LNCaP clone FGC (cell line): Measurements from ENCODE around the gene SLC19A1.

Experiments used
- DNase-seq: peaks from one replicate; pipeline ENCODE4 v3.0.0-alpha.2; 2011; ENCODE audit warnings: low read depth
- H3K4me3 ChIP-seq: 2 replicates; pipeline ENCODE4 v1.5.1; 2011; ENCODE audit warnings: mild to moderate bottlenecking, low read depth, low read length, control low read depth
- TF ChIP-seq, protein P1 (sequence below): IDR thresholded peaks from 2 replicates; pipeline ENCODE4 v1.5.1; 2012; ENCODE audit warnings: mild to moderate bottlenecking; ENCODE audit not compliant: control insufficient read depth, insufficient read depth; ENCODE audit errors: extremely low read depth

Gene SLC19A1

DNA sequence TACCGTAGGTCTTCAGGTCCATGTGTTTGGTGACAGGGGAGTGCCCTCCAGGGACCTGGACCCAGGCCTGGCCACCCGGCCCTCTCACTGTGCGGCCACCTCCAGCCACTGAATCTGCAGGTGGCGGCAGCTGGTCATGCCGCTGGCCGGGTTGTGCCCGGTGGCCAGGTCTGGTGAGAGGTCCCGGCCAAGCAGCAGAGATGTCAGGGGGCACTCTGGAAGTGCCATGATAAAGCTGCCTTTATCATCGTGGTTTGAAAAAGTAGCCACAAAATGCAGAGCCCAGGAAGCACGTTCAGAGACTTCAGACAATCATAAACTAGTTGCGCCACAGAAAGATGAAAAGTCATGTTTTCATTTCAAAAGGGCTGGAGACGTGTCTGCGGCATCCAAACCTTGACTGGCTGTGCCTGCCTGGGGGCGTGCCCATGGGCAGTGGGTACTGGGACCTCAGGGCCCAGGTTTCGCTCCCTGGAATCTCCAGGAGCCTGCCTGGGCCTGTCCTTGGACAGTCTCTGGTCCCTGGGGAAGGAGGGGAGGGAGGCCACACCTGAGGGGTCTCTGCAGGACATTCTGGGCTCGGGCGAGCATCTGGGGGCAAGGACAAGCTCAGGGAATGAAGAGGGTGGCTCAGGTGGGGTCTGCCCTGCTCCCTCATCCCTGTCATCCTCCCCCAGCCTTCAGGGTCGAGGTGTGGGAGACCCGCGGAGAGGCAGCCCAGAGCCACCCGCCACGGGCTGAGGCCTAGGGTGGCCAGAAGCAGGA, 92.4 kb downstream of the SLC19A1 start:
- DNase-seq = no peak
- TF ChIP-seq, protein P1, sequence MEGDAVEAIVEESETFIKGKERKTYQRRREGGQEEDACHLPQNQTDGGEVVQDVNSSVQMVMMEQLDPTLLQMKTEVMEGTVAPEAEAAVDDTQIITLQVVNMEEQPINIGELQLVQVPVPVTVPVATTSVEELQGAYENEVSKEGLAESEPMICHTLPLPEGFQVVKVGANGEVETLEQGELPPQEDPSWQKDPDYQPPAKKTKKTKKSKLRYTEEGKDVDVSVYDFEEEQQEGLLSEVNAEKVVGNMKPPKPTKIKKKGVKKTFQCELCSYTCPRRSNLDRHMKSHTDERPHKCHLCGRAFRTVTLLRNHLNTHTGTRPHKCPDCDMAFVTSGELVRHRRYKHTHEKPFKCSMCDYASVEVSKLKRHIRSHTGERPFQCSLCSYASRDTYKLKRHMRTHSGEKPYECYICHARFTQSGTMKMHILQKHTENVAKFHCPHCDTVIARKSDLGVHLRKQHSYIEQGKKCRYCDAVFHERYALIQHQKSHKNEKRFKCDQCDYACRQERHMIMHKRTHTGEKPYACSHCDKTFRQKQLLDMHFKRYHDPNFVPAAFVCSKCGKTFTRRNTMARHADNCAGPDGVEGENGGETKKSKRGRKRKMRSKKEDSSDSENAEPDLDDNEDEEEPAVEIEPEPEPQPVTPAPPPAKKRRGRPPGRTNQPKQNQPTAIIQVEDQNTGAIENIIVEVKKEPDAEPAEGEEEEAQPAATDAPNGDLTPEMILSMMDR = no peak
- H3K4me3 ChIP-seq = no peak overlapping the region

DNA sequence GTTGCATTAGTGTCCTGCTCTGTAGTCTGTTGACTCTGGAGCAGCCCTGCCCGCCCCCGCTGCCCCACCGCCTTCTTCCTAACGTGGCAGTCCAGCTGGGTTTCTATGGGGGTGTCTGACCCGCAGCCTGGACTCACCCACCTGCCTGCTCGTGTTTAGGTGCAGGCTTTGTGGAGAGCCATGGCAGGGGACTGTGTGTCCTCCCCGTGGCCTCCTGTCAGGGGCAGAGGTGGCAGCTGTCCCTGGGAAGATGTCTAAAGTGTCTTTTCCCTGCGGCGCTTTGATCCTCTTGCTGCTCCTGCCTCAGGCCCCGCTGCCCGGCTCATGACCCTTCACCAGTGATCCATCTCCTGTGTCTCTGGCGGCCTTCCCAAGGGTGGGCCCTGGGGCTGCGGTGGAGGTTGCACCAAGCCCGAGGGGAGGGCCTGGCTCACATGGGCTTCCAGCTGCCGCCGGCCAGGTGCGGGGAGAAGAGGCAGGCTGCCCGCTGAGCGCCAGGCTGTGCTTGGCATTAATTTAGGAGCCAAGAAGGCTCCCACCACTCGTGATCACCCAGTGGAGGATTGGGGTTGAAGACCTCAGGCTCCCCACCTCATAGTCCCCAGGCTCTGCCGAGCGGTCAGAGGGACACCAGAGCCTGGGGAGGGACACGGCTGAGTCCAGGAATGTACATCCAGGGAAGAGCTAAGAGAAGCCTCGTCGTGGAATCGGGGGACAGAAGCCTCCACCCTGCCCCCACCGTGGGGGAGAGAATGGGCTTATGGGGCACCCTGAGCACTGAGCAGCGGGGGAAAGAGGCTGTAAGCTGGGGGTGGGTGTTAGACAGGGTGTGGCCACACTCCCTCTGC, 93.2 kb downstream of the SLC19A1 start:
- no peak for DNase-seq
- no peak overlapping the region for H3K4me3 ChIP-seq
- TF ChIP-seq, protein P1 = no peak

DNA sequence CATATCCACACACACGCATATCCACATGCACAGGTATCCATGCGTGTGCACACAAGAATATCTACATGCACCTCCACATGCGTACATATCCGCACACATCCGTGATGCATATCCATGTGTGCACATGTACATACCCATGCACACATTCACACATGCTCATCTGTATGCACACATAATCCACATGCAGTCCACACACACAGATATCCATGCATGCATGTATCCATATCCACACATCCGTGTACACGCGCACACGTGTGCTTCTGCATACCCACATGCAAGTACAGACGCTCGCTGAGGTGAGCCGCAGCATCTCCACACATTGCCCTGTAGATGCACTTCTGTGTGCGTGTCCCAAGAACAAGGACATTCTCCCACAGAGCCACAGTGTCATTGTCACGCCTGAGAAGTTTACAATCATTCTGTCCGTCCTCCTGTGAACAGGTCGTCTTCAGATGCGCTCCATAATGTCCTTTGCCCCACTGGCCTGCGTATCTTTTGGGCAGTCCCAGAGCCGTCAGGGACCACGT, 93.9 kb downstream of the SLC19A1 start:
- H3K4me3 ChIP-seq = no peak overlapping the region
- TF ChIP-seq, protein P1 = no peak
- no peak for DNase-seq
